GM13977 (cell line): ENCODE data around the gene PIGQ.

ENCODE experiments used
- DNase-seq: peaks from one replicate; pipeline ENCODE4 v3.0.0; 2012; ENCODE audit warnings: low spot score
- in situ Hi-C: fragments of 300-500 bp; cut with MboI; formaldehyde crosslinking; loops from one replicate; pipeline ENCODE4 v1.12.0; 2022; ENCODE audit warnings: low sequenced_read_pairs, low pct_unique_long_range_greater_than_20kb, mixed read lengths, inconsistent platforms; ENCODE audit not compliant: unreplicated experiment
- TF ChIP-seq, protein P1 (sequence below): IDR thresholded peaks from 2 replicates; pipeline ENCODE4 v1.5.1; 2012; ENCODE audit warnings: mild to moderate bottlenecking, control low read depth; ENCODE audit not compliant: insufficient read depth; ENCODE audit errors: extremely low read depth, missing control alignments

PIGQ gene

DNA sequence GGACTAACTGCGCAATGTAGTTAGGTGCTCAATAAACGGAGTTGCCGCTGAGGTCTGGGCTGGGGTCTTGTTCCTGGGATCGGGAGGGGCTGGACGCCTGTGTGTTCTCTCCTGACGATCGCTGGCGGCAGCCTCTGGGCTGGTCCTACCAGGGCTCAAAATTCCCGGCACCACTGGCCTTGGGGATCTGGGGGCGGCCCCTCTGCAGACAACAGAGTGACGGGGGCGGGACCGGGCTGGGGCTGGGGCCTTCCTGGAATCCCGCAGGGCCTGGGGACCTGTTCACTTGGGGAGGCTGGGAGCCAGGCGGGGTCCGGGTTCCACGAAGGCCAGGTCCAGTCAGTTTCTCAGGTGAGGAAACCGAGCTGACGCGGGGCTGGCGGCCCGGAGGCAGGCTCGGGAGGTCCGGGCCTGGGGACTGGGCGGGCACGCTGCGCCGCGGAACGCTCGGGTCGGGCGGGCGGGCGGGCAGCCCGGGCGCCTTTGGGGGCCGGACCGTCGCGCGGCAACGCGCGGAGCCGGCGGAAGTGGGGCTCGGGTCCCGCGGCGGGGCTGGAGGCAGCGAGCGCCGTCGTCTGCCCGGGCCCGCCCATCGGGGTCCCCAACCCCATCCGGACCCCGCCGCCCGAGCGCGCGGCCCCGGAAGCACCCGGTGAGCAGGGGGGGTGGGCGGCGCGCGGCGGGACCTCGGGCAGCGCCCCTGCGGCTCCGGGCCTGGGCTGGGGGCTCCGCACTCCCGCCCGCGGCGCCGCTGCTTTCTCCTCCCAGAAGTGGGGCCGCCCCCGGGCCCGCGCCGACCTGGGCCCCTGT is at the start of gene PIGQ:
TSS of gene PIGQ (plus strand) at position 524 of the 810 bp plus-strand sequence. CDS start 4,107 bp downstream, outside the sequence.
- TF ChIP-seq, protein P1, sequence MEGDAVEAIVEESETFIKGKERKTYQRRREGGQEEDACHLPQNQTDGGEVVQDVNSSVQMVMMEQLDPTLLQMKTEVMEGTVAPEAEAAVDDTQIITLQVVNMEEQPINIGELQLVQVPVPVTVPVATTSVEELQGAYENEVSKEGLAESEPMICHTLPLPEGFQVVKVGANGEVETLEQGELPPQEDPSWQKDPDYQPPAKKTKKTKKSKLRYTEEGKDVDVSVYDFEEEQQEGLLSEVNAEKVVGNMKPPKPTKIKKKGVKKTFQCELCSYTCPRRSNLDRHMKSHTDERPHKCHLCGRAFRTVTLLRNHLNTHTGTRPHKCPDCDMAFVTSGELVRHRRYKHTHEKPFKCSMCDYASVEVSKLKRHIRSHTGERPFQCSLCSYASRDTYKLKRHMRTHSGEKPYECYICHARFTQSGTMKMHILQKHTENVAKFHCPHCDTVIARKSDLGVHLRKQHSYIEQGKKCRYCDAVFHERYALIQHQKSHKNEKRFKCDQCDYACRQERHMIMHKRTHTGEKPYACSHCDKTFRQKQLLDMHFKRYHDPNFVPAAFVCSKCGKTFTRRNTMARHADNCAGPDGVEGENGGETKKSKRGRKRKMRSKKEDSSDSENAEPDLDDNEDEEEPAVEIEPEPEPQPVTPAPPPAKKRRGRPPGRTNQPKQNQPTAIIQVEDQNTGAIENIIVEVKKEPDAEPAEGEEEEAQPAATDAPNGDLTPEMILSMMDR, result no peak
- peak; percentile 95 for DNase-seq
- in situ Hi-C loops, result no loop called here

DNA sequence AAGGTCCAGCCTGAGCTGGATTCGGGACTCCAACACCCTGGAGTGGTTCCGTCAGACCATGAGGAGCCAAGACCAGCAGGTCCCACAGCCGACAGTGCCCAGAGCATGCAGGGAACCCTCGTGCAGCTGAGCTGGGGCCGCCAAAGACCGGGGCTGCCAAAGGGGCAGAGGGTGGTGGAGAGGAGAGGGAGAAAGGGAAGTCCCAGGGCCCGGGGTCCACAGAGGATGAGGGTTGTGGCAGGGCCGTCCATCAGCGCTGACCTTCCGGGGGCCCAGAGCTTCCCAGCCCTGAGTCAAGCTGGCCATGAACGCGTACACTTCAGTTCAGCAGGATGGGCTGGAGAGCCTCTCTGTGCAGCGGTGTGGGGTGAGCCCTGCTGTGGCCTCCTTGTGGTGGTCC is 48.9 kb upstream of the PIGQ start:
- DNase-seq, result no peak
- in situ Hi-C loops, result no loop called here

DNA sequence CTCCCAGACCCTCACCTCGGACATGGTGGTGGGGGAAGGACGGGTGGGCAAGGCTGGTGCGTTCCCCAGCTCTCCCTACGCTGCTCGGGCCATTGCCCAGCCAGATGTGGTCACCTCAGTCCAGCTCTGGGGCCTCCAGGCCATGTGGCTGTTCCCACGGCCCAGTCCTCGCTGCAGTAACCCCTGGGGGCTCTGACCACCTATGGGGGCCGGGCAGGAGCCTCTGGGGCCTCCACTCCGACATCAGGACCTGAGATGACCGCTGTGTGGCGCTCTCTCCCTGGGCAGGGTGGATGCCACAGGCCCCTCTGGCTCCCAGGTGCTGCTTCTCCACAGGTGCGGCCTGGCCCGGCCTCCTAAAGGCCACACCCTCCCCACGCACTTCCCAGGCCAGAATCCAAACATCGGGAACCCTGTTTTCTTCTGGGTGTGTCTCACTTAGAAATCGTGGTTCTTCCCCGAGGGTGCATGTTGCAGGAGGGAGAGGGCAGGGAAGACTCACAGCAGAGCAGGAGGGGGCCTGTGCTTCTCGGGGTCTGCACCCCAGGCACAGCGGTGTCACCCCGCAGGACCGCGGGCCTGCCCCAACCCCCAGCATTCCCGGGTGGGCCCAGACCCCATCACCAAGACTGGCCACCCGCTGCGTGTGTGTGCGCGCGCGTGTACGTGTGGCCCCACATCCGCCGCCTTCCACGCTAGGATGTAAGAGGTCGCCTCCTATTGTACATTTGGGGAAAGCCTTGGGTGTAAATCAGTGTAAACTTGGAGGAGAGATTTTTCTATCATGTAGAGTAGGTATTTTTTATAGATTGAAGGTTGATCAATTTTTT is 48.2 kb upstream of the PIGQ start:
- no peak for DNase-seq
- in situ Hi-C loops, result no loop called here
- TF ChIP-seq, protein P1, result no peak

More for the DNA sequence above, 48.9 kb upstream of the PIGQ start:
- TF ChIP-seq, protein P1, result no peak

DNA sequence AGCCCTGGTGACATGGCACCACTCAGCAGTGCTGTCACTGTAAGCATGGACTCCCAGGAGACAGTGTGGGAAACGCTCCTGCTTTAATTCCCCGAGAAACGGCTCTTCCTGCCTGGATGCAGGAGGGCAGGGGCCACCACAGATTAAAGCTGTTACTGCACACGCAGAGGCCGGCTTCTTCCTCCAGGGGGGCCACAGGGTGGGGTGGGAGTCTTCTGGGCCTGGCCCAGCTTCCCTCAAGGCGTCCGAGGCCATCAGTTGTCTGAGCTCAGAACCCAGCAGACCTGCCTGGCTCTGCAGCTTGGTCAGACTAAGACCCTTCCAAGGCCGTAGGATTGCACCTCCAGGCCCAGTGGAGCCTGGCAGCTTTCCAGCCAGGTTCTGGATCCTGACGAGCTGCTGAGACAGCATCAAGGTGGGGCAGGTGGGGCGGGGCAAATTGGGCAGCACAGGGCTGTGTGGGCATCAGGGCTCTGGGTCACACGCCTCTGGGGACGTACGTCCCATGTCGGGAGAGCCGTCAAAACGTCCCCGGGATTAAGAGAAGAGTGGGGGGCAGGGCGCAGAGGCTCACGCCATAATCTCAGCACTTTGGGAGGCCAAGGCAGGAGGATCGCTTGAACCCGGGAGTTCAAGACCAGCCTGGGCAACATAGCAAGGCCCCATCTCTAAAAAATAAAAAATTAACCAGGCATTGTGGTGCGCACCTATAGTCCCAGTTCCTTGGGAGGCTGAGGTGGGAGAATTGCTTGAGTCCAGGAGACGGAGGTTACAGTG is 47.3 kb upstream of the PIGQ start:
- DNase-seq, result no peak
- TF ChIP-seq, protein P1, result no peak

DNA sequence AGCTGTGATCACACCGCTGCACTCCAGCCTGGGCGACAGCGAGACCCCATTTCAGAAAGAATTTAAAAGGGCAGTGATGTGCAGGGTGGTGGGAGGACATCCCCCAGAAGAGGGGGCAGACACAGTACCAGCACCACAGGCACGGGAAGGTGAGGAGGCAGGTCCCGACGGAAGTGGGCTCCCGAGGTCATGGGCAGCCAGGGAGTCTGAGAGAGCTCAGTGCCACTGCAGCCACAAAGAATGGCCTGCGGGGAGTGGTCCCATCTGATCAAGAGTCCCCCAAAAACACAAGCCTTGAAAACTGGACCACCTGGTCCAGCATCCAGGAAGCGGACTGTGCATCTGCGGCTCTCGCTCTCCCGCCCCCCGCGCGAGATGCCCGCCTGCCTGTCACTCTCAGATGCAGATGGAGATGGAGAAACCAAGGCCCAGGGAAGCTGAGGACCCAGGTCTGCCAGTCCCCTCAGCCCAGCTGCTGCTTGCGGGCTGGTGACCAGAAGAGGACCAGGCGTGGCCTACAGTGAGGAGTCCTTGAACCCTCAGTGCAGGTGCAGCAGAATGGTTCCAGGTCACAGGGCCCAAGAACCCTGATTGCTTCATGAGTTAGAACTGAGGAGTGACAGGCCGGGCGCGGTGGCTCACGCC is 46.5 kb upstream of the PIGQ start:
- TF ChIP-seq, protein P1, result no peak
- DNase-seq, result no peak
- in situ Hi-C loops, result no loop called here

More for the DNA sequence above, 47.3 kb upstream of the PIGQ start:
- in situ Hi-C loops, result no loop called here
